Measurements from ENCODE around the gene RETREG1.
"Not testable (repeated sequence)": the region's sequence is repeated elsewhere in the genome, so short reads cannot be mapped to it uniquely, and the experiment has no call there.

The RETREG1 gene

DNA sequence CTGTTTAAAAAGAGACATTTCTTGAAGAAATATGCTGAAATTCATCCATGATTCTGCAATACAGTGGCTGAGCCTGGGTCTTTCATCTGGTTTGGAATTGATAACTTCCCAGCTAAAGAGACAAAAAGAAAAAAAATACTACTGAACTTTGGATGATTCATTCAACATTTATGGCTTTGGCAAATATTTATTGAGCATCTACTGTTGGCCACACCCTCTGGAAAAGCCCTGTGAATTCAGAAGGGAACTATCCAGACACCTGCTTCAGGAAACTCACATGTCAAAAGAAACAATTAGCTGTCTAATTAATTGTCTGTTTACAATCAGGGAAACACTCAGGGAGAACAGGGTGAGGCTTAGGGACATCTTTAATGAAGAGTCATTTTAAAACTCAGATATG is 133.4 kb downstream of the RETREG1 start:
- in situ Hi-C loops (cut with HindIII; ENCODE audit: low pct_ligation_motif_present, low sequenced_read_pairs) = no loop called here
- Histone ChIP-seq H3K36me3 (replicated peaks) (no peaks in the 10 kb centered on the region), H3K4me3 (ENCODE audit: low read depth, low read length) (no peak overlapping the region), H3K27me3 (replicated peaks) (no peaks in the 10 kb centered on the region), H3K27ac (no peak overlapping the region)
- TF ChIP-seq, protein P1, sequence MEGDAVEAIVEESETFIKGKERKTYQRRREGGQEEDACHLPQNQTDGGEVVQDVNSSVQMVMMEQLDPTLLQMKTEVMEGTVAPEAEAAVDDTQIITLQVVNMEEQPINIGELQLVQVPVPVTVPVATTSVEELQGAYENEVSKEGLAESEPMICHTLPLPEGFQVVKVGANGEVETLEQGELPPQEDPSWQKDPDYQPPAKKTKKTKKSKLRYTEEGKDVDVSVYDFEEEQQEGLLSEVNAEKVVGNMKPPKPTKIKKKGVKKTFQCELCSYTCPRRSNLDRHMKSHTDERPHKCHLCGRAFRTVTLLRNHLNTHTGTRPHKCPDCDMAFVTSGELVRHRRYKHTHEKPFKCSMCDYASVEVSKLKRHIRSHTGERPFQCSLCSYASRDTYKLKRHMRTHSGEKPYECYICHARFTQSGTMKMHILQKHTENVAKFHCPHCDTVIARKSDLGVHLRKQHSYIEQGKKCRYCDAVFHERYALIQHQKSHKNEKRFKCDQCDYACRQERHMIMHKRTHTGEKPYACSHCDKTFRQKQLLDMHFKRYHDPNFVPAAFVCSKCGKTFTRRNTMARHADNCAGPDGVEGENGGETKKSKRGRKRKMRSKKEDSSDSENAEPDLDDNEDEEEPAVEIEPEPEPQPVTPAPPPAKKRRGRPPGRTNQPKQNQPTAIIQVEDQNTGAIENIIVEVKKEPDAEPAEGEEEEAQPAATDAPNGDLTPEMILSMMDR (IDR thresholded peaks at IDR 0.05; ENCODE audit: low read depth, low read length, missing control alignments) = no peak
- no peak for DNase-seq

DNA sequence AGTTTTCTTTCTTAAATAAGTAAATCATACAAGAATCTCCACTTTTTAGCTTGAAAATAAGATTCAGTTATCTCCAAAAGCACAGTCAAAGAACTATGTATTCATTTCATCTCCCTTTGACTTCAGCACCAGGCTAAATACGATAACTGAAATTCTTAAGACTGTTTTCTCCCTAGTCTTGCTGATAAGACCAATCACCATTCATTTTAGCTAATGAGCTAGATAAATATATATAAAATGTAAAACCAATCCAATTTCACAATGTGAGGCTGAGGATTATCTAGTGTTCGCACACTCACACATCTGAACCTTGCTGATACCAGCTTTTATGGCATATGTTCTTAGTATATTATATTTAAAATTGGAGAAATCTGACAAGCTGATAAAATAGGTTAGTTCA is 133.9 kb downstream of the RETREG1 start:
- TF ChIP-seq, protein P1 (IDR thresholded peaks at IDR 0.05; ENCODE audit: low read depth, low read length, missing control alignments) = no peak
- in situ Hi-C loops (cut with HindIII; ENCODE audit: low pct_ligation_motif_present, low sequenced_read_pairs) = no loop called here

DNA sequence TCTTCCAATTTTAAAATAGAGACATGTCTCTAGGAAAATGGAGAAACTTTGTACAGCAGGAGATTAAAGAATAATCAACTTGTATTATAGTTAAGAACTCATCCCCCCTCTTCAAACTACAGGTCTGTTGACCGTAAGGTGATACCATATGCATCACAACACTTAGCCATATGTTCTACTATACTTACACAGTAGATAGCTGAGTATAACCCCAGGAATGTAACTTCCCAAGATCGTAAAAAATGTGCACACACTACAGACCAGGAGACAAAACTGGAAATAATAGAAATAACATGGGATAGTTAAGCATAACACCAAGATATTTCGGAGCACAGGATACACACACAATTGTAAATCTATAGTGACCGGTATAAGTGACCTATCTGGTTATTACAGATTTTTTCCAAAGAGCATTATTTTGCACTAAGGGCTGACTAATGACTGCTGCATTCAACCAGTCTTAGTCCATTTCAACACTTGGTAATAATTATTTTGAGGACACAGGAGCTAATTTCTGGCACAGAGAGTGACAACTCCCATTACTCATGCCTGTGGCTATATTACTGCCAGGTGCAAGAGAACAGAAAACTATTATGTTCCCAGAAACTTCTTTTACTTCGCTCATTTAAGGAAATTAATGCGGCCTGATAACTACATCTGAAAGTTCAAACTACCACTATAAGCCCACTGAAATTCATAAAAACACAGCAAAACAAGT is 135.8 kb downstream of the RETREG1 start:
- Histone ChIP-seq H3K27ac (no peak overlapping the region), H3K27me3 (replicated peaks) (no peaks in the 10 kb centered on the region), H3K4me3 (ENCODE audit: low read depth, low read length) (no peak overlapping the region), H3K36me3 (replicated peaks) (no peaks in the 10 kb centered on the region)
- DNase-seq = no peak
- in situ Hi-C loops (cut with HindIII; ENCODE audit: low pct_ligation_motif_present, low sequenced_read_pairs) = no loop called here
- TF ChIP-seq, protein P1 (IDR thresholded peaks at IDR 0.05; ENCODE audit: low read depth, low read length, missing control alignments) = no peak

More for the DNA sequence above, 133.9 kb downstream of the RETREG1 start:
- H3K4me3 ChIP-seq (ENCODE audit: low read depth, low read length) = no peak overlapping the region
- H3K27me3 ChIP-seq (replicated peaks) = no peaks in the 10 kb centered on the region
- no peaks in the 10 kb centered on the region for H3K36me3 ChIP-seq (replicated peaks)
- no peak for DNase-seq
- H3K27ac ChIP-seq = no peak overlapping the region

DNA sequence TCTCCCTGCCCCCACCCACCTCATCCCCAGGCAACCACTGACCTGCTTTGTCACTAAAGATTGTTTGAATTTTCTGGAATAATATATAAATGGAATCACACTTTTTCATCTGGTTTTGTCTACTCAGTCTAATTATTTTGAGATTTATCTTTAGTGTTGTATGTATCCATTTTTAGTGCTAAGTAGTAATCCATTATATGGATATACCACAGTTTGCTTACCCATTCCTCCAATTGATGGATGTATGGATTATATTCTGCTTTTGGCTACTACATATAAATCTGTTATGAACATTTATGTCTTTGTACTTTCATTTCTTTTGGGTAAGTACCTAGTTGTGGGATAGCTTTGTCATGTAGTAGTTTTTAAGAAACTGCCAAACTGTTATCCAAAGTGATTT is 136.7 kb downstream of the RETREG1 start:
- Histone ChIP-seq H3K27ac (no peak overlapping the region), H3K36me3 (replicated peaks) (no peaks in the 10 kb centered on the region), H3K4me3 (ENCODE audit: low read depth, low read length) (no peak overlapping the region), H3K27me3 (replicated peaks) (no peaks in the 10 kb centered on the region)
- TF ChIP-seq, protein P1 (IDR thresholded peaks at IDR 0.05; ENCODE audit: low read depth, low read length, missing control alignments) = no peak
- DNase-seq = no peak
- in situ Hi-C loops (cut with HindIII; ENCODE audit: low pct_ligation_motif_present, low sequenced_read_pairs) = no loop called here

DNA sequence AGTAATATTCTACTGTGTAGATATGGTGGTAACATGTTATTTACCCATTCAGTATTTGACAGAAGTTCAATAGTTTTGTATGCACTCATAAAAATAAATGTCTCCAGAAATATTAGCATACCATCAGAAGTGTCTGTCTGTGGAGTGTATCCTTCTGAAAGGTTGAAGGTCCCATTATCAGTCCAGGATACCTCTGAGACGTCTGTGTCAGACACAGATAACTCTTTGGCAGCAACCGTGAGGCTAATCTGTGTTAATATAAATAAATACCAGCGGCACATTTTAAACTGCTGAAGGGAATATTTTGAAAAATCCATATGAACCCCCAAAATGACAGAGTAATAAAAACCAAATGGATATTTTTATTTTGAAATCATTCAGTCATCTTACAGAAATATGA is 139.3 kb downstream of the RETREG1 start:
- Histone ChIP-seq H3K36me3 (replicated peaks) (no peaks in the 10 kb centered on the region), H3K27me3 (replicated peaks) (no peaks in the 10 kb centered on the region), H3K4me3 (ENCODE audit: low read depth, low read length) (no peak overlapping the region), H3K27ac (no peak overlapping the region)
- in situ Hi-C loops (cut with HindIII; ENCODE audit: low pct_ligation_motif_present, low sequenced_read_pairs) = no loop called here
- TF ChIP-seq, protein P1 (IDR thresholded peaks at IDR 0.05; ENCODE audit: low read depth, low read length, missing control alignments) = no peak
- no peak for DNase-seq

DNA sequence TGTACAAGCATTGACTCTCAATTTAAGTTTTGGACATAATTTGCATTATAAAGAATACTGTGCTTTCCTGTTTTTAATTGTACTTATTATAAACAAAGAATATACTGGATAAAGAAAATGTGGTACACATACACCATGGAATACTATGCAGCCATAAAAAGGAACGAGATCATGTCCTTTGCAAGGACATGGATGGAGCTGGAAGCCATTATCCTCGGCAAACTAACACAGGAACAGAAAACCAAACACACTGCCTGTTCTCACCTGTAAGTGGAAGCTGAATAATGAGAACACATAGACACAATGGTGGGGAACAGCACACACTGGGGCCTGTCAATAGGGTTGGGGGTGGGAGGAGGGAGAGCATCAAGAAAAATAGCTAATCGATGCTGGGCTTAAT is 140.4 kb downstream of the RETREG1 start:
- H3K4me3 ChIP-seq (ENCODE audit: low read depth, low read length); H3K27me3 ChIP-seq (replicated peaks); H3K36me3 ChIP-seq (replicated peaks); in situ Hi-C loops (cut with HindIII; ENCODE audit: low pct_ligation_motif_present, low sequenced_read_pairs); DNase-seq; H3K27ac ChIP-seq: not testable (repeated sequence)
